NB4 (cell line): ENCODE data around the gene GRIFIN.

Experiments used
- CTCF ChIP-seq: IDR thresholded peaks from one replicate; pipeline ENCODE4 v1.5.1; 2012; ENCODE audit warnings: low read depth, low read length
- MAX ChIP-seq: IDR thresholded peaks from 2 replicates; pipeline ENCODE4 v1.6.1; 2011; ENCODE audit warnings: low read depth, low read length
- MYC ChIP-seq: IDR thresholded peaks from 2 replicates; pipeline ENCODE4 v1.6.1; 2011; ENCODE audit warnings: low read depth, low read length
- POLR2A ChIP-seq: IDR thresholded peaks from 2 replicates; pipeline ENCODE4 v1.6.1; 2011; ENCODE audit warnings: mild to moderate bottlenecking; ENCODE audit not compliant: insufficient read length; ENCODE audit errors: extremely low read depth

DNA sequence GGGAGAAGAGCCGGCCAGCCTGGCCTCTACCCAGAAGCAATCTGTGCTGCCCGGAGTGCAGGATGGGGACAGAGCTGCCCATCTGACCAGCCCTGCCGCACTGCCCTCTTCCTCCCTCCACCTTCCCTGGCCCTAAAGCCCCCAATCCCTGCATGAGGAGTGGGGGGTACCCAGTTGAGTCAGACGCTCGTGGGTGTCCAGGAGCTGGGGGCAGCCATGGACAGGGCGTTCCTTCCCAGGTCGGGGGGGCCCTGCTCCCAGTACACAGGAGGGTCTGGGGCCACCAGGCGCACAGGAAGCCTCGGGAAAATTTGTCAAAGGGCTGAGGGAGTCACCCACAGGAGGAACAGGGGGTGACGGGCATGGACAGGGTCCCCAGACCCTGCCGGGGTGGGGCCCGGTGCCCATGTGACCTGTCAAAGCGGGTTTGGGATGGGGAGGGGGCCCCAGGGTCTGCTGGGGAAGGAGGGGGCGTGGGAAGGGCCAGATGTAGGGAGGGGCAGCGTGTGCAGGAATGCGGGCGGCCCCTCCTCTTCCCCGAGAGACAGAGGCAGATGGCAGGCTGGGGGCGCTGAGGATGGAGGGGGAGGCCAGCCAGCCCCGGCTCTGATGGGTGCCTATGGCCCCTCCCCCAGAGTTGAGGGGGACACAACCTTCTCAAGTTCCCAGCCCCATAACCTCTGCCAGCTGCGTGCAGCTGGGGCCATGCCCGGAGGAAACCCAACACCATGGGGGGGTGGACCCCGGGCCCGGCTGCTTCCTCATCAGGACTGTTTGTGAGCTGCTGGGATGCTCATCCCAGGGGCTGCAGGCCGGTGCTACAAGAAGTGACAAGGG, 21.5 kb upstream of the GRIFIN start:
- TF ChIP-seq CTCF (no peak), POLR2A (no peak), MAX (no peak), MYC (no peak)
